Measurements from ENCODE around the gene ID4.

The ID4 gene

DNA sequence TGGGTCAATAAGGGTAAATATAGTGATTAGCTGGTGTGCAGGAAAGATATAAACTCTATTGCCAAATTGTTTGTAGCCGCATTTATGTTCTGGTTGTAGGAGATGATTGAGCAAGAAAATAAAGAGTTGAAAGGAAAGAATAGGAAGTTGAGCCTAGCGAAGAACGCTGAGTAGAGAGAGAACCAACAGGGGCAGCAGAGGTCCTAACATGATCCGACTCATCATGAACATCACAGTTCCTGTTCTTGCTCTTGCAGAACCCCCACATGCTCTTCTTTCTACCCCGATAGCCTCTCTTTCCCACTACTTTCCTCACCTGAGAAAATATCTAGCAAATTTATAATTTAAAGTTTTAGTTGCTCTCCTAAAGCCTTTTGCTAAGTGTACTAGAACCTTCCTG, 9.9 kb upstream of the ID4 start:
- in situ Hi-C loops (cut with HindIII; ENCODE audit: low pct_ligation_motif_present, low pct_unique_long_range_greater_than_20kb, low sequenced_read_pairs): no loop called here
- no peak for DNase-seq

DNA sequence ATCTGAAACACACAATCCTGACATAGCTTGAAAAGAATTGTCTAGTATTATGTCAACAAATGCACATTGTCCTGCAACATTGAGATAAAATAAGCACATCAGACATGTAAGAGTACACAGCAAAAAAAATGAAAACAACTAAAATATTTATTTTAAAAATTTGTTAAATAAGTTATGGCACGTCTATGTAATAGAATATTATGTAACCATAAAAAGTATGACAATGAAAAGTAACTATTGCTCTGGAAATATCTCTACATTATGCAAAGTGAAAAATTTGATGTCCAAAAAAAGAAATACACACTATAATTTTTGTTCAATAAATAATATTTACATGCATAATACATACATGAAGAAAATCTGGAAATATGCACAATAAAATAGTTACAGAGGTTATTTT, 9.3 kb upstream of the ID4 start:
- DNase-seq: no peak
- in situ Hi-C loops (cut with HindIII; ENCODE audit: low pct_ligation_motif_present, low pct_unique_long_range_greater_than_20kb, low sequenced_read_pairs): no loop called here

DNA sequence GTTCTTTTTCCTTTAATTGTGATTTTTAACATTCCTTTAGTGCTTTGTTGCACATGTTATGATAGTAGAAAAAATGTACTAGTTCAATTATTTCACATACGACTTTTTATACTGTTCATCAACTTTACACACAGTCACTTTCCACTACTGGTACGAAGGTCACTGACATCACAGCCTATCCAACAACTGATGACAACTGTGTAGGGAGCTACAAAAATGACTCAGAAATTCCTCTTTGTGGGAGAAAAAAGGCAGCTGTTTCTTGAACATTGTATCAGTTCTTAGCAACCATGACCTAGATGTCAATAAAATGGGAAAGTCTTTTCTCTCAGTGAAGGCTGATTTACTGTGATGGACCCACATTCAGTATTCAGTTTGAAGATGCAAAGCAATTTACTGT, 7.0 kb upstream of the ID4 start:
- in situ Hi-C loops (cut with HindIII; ENCODE audit: low pct_ligation_motif_present, low pct_unique_long_range_greater_than_20kb, low sequenced_read_pairs): no loop called here
- no peak for DNase-seq

DNA sequence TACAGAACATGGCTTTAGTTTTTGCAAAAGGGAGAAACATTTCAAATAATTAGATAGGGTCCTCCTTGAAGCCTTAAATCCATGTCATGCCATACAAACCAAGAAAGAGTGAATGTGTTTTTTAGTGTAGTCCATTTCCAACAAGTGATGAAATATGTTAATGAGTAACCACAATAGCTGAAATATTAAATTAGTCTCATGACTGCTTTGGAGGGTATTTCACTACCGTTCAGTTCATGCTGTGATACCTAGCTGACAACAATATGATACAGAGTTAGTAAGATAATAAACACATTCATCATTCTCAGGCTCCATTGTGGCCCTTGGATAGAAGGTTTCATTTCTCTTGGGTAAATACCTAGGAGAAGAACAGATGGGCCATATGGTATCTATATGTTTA, 5.8 kb upstream of the ID4 start:
- no peak for DNase-seq
- in situ Hi-C loops (cut with HindIII; ENCODE audit: low pct_ligation_motif_present, low pct_unique_long_range_greater_than_20kb, low sequenced_read_pairs): no loop called here

DNA sequence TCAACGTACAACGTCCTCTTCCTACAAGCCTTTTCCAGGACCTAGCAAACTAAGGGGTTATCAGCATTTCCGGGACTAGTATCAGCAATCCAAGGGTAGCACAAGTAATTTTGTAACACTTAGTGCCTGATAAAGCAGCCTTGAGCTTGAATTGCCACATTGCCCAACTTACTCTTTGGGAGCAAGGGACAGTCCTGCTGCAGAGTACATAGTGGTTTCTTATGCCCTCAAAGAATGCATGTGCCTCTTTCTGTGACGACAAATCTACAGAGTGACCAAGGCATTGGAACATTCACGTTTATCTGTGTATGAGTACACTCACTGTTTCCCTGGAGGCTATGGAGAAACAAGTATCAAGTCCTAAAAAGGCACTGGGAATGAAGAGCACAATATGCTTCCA, 3.2 kb upstream of the ID4 start:
- no peak for DNase-seq
- in situ Hi-C loops (cut with HindIII; ENCODE audit: low pct_ligation_motif_present, low pct_unique_long_range_greater_than_20kb, low sequenced_read_pairs): no loop called here

DNA sequence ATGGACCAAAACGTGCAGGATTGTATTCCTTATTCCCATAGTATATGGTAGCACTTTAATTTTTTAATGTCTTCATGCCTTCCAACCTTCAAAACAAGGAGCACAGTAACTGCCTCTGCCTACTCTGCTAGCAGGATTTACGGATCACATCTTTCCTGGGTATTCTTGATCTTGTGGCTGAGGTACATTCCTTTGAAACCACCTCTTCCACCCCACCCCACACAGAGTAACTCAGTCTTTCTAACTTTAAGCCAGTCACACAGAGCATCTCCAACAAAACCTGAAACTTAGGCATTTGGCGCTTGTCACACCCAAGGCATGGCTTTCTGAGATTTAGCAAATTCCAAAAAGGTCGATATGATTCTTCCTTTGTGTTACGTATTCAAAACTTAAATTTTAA, 2.3 kb upstream of the ID4 start:
- no peak for DNase-seq
- in situ Hi-C loops (cut with HindIII; ENCODE audit: low pct_ligation_motif_present, low pct_unique_long_range_greater_than_20kb, low sequenced_read_pairs): no loop called here

DNA sequence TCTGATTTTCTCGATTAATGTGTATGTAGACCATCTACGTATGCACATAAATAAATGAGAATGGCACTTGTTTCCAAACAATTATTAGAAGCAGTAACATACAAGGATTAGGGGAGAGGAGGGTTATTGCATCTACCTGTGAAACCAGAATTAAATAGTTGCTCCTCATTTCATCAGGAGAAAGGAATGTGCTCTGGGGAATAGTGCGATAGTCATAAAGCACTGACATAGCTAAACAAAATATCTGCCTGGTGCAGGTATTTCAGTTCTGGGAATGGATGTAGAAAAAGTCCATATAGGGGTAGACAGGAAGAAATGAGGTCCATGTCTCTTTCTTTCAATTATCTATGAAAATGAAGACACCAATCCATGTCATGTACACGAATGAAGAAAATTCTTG, 1.6 kb upstream of the ID4 start:
- no peak for DNase-seq
- in situ Hi-C loops (cut with HindIII; ENCODE audit: low pct_ligation_motif_present, low pct_unique_long_range_greater_than_20kb, low sequenced_read_pairs): no loop called here

DNA sequence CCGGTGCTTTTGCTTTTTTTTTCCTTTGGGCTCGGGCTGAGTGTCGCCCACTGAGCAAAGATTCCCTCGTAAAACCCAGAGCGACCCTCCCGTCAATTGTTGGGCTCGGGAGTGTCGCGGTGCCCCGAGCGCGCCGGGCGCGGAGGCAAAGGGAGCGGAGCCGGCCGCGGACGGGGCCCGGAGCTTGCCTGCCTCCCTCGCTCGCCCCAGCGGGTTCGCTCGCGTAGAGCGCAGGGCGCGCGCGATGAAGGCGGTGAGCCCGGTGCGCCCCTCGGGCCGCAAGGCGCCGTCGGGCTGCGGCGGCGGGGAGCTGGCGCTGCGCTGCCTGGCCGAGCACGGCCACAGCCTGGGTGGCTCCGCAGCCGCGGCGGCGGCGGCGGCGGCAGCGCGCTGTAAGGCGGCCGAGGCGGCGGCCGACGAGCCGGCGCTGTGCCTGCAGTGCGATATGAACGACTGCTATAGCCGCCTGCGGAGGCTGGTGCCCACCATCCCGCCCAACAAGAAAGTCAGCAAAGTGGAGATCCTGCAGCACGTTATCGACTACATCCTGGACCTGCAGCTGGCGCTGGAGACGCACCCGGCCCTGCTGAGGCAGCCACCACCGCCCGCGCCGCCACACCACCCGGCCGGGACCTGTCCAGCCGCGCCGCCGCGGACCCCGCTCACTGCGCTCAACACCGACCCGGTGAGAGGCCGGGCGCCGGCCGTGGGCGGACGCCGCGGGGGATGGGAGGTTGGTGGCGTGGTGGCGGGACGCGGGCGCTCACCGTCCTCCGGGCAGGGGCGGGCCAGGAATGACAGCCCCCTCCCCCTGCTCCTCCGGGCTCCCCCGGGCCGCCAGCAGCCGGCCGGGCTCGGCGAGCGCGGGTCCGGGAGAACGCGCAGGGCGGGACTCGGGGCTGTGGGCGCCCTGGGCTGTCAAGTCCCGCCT, 606 bp downstream of the ID4 start:
- in situ Hi-C loops (cut with HindIII; ENCODE audit: low pct_ligation_motif_present, low pct_unique_long_range_greater_than_20kb, low sequenced_read_pairs): no loop called here
- DNase-seq: peak; percentile 2

DNA sequence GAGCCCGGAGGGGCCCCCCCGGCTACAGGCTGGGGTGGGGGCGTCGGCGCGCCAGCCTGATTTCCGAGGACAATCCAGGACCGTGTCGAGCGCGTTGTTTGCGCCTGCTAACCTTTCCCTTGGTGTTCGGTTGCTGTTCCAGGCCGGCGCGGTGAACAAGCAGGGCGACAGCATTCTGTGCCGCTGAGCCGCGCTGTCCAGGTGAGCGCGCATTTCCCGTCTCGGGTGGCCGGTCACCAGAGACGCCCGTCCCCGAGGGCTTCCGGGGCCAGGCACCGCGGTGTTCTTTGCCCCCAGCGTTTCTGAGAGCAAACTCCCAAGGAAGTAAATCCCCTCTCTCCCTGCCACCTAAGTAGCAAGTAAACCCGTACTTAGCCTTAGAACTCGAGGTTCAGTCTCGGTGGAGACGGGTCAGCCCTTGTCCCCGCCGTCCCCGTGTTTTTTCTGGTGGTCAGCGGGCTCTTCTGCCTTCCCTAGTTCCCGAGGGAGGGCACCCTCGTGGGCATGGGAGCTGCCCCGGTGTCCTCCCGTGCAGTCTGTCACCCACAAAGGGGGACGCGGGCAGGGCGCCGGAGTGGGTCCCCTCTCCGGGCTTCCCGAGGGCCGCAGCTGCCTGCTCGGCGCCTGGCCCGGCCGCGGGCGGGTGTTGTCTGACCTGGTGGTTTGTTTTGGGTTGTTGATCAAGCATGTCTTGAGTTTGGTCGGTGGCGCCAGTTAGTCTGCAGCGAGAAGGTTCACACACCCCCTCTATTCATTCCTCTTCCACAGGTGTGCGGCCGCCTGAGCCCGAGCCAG, 1.5 kb downstream of the ID4 start:
- no peak for DNase-seq
- in situ Hi-C loops (cut with HindIII; ENCODE audit: low pct_ligation_motif_present, low pct_unique_long_range_greater_than_20kb, low sequenced_read_pairs): no loop called here

DNA sequence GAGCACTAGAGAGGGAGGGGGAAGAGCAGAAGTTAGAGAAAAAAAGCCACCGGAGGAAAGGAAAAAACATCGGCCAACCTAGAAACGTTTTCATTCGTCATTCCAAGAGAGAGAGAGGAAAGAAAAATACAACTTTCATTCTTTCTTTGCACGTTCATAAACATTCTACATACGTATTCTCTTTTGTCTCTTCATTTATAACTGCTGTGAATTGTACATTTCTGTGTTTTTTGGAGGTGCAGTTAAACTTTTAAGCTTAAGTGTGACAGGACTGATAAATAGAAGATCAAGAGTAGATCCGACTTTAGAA, 2.0 kb downstream of the ID4 start:
- DNase-seq: no peak
- in situ Hi-C loops (cut with HindIII; ENCODE audit: low pct_ligation_motif_present, low pct_unique_long_range_greater_than_20kb, low sequenced_read_pairs): no loop called here

DNA sequence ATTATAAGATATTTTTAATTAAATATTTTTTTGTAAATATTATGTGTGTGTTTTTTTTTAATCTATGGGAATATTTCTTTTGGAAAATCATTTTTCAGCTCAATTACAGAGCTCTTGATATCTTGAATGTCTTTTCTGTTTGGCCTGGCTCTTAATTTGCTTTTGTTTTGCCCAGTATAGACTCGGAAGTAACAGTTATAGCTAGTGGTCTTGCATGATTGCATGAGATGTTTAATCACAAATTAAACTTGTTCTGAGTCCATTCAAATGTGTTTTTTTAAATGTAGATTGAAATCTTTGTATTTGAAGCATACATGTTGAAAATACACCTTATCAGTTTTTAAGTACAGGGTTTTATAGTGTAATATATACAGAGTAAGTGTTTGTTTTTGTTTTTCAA, 2.6 kb downstream of the ID4 start:
- in situ Hi-C loops (cut with HindIII; ENCODE audit: low pct_ligation_motif_present, low pct_unique_long_range_greater_than_20kb, low sequenced_read_pairs): no loop called here
- DNase-seq: no peak

DNA sequence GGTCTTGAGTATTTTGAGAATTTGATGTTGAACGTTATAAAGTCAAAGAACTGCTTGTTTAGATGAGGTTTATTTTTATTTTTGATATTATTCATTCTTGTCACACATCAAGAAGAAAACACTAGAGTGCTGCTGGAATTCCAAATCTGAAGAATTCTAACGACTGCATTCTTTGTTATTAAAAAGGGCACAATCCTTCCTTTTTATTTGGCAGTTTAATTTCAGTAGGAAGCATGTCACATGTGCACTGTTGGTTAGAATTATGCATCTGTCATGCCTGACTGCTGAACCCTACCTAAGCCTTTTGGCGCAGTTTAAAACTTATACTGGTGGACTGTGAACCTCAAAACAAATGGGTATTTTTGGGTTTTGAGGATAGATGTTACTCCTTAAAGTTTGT, 4.0 kb downstream of the ID4 start:
- in situ Hi-C loops (cut with HindIII; ENCODE audit: low pct_ligation_motif_present, low pct_unique_long_range_greater_than_20kb, low sequenced_read_pairs): no loop called here
- no peak for DNase-seq

DNA sequence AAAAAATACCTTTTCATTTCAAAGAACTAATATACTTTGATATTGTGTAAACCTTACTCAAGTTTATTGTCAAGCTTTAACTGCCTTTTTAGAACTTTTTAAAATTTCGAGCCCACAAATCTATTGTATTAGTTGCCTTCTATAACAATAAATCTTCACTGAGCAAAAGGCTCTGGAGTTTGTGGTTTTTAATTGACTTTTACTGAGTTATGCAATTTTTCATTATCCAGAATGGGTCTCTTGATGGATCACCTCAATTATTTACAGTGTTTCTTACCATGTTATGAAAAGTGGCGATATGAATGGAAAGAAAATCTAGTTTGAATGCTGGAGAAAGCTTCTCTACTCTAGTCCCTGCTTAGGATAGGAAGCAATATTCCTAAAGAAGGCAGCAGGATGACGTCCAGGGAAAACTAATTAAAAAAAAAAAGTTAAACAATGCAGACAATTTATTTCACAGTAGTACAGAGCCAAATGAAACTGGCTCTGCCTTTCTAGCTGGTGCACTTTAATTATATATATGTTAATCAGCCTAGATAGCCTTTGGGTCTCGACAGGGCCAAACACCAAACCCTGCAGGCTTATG, 5.0 kb downstream of the ID4 start:
- DNase-seq: no peak
- in situ Hi-C loops (cut with HindIII; ENCODE audit: low pct_ligation_motif_present, low pct_unique_long_range_greater_than_20kb, low sequenced_read_pairs): no loop called here

DNA sequence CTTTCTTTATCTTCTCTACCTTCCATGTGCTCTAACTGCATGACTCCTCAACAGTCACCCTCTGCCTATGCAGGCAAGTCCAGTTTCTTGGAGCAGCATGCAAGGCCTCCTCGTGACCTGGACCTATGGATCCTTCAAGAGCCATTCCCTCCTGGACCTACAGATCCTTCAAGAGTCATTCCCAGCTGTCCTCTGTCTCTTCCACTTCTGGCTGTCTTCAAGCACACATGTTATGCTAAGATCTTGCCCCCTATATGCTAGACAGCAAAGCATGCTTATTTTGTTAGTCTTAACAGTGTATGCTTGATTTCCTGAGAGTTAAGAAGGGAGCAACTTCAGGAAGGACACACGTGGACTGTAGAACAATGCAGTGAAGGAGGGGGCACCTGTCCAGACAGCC, 7.5 kb downstream of the ID4 start:
- in situ Hi-C loops (cut with HindIII; ENCODE audit: low pct_ligation_motif_present, low pct_unique_long_range_greater_than_20kb, low sequenced_read_pairs): no loop called here
- no peak for DNase-seq

DNA sequence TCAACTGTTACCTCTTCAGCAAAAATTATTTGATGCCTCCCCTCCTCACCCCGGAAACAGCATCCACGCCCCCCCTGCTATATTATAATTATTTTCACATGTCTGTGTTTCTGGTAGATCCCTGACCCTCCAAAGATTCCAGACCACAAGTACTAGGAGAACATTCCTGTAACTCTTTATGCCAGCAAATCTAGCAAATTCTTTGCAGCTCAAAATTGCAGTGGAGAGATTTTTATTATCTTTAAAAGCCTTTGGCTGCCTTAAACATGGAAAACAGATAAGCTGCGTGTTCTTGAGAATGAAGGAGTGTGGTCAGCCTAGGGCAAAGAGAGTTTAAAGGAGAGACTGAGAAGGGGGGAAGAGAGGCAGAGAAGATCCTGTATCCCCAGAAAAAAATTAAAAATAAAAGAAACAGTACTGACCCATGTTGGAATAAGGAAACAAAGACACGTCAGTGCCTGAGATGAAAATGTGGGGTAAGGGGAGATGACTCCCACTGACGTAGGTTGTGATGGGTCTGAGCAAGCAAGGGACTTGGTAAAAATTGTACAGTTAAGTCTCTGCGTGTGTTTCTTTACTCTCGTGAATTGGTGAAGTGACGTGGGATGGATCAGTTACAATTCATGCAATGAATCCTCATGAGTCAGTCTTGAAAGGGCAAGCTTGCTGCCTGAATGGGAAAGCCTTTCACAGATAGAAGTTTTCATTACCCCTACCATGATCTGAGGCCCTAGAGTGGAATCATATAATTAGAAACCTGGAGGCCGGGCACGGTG, 8.3 kb downstream of the ID4 start:
- in situ Hi-C loops (cut with HindIII; ENCODE audit: low pct_ligation_motif_present, low pct_unique_long_range_greater_than_20kb, low sequenced_read_pairs): no loop called here
- DNase-seq: no peak

DNA sequence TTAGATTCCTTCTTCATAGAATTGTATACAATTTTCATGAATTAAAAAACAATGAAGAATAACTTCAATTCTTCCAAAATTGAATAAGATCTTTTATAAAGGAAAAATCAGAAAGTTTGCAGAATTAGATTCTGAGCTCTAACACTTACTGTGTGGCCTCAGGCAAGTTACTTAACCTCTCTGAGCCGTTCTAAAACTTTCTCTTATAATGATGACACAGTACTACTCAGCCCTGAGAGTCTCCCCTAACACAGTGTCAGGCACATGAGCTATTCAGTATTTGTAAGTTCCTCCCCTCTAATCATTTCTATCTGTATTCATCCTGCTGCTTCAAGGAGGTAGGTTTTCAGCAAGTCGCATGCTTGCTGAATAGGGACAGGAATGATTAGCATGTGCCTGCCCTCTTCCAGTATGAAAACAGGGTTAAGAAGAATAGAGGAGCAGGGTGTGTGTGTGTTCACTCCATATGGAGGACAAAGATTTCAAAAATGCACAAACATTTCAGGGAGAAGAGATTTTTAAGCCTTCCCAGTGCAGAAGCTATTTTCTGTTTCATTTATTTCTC, 11.4 kb downstream of the ID4 start:
- in situ Hi-C loops (cut with HindIII; ENCODE audit: low pct_ligation_motif_present, low pct_unique_long_range_greater_than_20kb, low sequenced_read_pairs): no loop called here
- no peak for DNase-seq

DNA sequence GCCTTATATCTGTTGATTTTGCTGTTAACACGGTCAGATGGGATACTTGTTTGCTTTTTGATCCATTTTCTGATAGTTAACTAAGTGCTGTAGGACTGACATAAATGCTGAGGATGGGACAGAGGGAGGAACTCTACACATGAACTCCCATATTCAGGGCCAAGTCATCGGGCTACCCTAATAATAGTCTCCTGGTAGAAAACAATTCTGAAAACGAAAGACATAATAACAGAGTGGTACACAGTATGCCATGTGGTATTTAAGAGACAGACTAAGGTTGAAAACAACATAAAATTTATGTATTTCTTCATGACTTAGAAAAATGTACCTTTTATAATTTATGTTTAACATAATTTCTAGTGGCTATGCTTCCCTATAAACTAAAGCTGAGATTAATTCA, 12.0 kb downstream of the ID4 start:
- DNase-seq: no peak
- in situ Hi-C loops (cut with HindIII; ENCODE audit: low pct_ligation_motif_present, low pct_unique_long_range_greater_than_20kb, low sequenced_read_pairs): no loop called here

DNA sequence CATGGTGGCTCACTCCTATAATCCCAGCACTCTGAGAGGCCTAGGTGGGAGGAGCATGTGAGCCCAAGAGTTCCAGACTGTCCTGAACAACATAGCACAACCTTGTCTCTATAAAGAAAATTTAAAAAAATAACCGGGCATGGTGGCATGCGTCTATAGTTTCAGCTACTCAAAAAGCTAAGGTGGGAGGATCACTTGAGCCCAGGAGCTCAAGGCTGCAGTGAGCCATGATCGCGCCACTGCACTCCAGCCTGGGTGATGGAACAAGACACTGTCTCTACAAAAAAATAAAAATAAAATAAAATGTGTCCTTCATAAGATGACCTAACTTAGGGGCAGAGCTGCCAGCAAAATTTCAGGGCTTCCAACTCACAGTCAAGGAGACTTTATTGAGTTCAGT, 12.6 kb downstream of the ID4 start:
- in situ Hi-C loops (cut with HindIII; ENCODE audit: low pct_ligation_motif_present, low pct_unique_long_range_greater_than_20kb, low sequenced_read_pairs): no loop called here
- DNase-seq: no peak
